HCT116 (cell line): ENCODE data around the gene MEPCE. TPM values are rescaled to one million over a fixed set of nuclear protein-coding genes. Genes with fewer than 3 reads are reported as not detected.

Source experiments
- ATAC-seq: fragments of 200-7000 bp; cut with Tn5 transposase; 2 replicates; pipeline ENCODE4 v1.9.1; 2020; ENCODE audit warnings: mild to moderate bottlenecking, moderate library complexity
- BruUV-seq: library from RNA; stranded (reverse); fragments of 400-500 nt; replicated peaks from 2 replicates; lab custom pipeline; 2021; lab: Mats Ljungman, UMichigan
- CTCF ChIA-PET: fragments of 300-600 bp; sonication (Branson Sonifier 250); formaldehyde crosslinking; loops from one replicate; lab custom pipeline; 2021; ENCODE audit warnings: antibody characterized with exemption; lab: Charles Lee
- POLR2A ChIA-PET: fragments of 300-600, 350-600 bp; sonication (Branson Sonifier 250); formaldehyde crosslinking; loops from one replicate; lab custom pipeline; 2021; ENCODE audit warnings: antibody characterized with exemption; lab: Charles Lee
- RAD21 ChIA-PET, 2 experiments: fragments of 300-600 bp; sonication (Branson Sonifier 250); formaldehyde crosslinking; loops; one replicate each; lab custom pipeline; 2023; ENCODE audit warnings: low total read pairs in 2 of 2; ENCODE audit not compliant: uncharacterized antibody in 2 of 2, unreplicated experiment in 2 of 2, low non-redundant PET in 1 of 2; lab: Charles Lee
- DNase-seq: peaks from one replicate; pipeline ENCODE4 v3.0.0-alpha.2; 2010; ENCODE audit warnings: low read depth, low spot score
- H2AFZ ChIP-seq: fragments of 200-600 bp; shearing (Covaris generic), sonication (generic); 2 replicates; pipeline ENCODE4 v1.6.1; 2017; ENCODE audit warnings: low read depth, mixed run types, mixed read lengths, antibody characterized with exemption, low read length; ENCODE audit not compliant: poor library complexity, severe bottlenecking
- H3K27ac ChIP-seq: 2 replicates; pipeline ENCODE4 v1.5.1; 2012; ENCODE audit warnings: low read depth, low read length
- H3K27me3 ChIP-seq: fragments of 200-600 bp; sonication (generic); 2 replicates; pipeline ENCODE4 v1.6.1; 2016; ENCODE audit warnings: mixed run types, low read length, mixed read lengths; ENCODE audit not compliant: insufficient read depth
- H3K36me3 ChIP-seq, 2 experiments: fragments of 200-500 bp in 1 of 2; fragments of 200-600 bp in 1 of 2; sonication (Bioruptor generic) in 1 of 2; sonication (generic) in 1 of 2; 2 replicates each; pipeline versions ENCODE4 v1.5.1 to v1.6.1; 2014 to 2016; ENCODE audit warnings: low read length in 2 of 2, inconsistent platforms in 1 of 2, mixed read lengths in 1 of 2, mixed run types in 1 of 2; ENCODE audit not compliant: insufficient read depth in 2 of 2, control insufficient read depth in 1 of 2
- H3K4me1 ChIP-seq, 2 experiments: fragments of 200-600 bp in 1 of 2; sonication (generic) in 1 of 2; 2 replicates each; pipeline versions ENCODE4 v1.5.1 to v1.6.1; 2012 to 2017; ENCODE audit warnings: low read length in 2 of 2, inconsistent platforms in 1 of 2, mild to moderate bottlenecking in 1 of 2, mixed read lengths in 1 of 2, mixed run types in 1 of 2, moderate library complexity in 1 of 2; ENCODE audit not compliant: insufficient read depth in 2 of 2, control insufficient read depth in 1 of 2
- H3K4me2 ChIP-seq: fragments of 200-600 bp; sonication (generic); 2 replicates; pipeline ENCODE4 v1.6.1; 2017; ENCODE audit warnings: mixed run types, low read length, mixed read lengths
- H3K4me3 ChIP-seq, 2 experiments: fragments of 200-600 bp in 1 of 2; sonication (generic) in 1 of 2; replicated peaks in 1 of 2; 2 replicates each; pipeline ENCODE4 v1.5.1; 2011 to 2016; ENCODE audit warnings: low read length in 2 of 2, control low read depth in 1 of 2, low read depth in 1 of 2, mild to moderate bottlenecking in 1 of 2, mixed read lengths in 1 of 2, mixed run types in 1 of 2
- H3K79me2 ChIP-seq: fragments of 200-600 bp; sonication (generic); 2 replicates; pipeline ENCODE4 v1.6.1; 2017; ENCODE audit warnings: mild to moderate bottlenecking, mixed run types, low read length, moderate library complexity, mixed read lengths; ENCODE audit not compliant: insufficient read depth
- H3K9ac ChIP-seq: fragments of 200-600 bp; sonication (generic); 2 replicates; pipeline ENCODE4 v1.6.1; 2016; ENCODE audit warnings: low read length, mixed read lengths
- H3K9me2 ChIP-seq: fragments of 200-600 bp; sonication (generic), shearing (Covaris generic); 2 replicates; pipeline ENCODE4 v1.6.1; 2017; ENCODE audit warnings: mixed run types, mild to moderate bottlenecking, moderate library complexity; ENCODE audit not compliant: insufficient read depth
- H3K9me3 ChIP-seq, 2 experiments: fragments of 200-500 bp in 1 of 2; fragments of 200-600 bp in 1 of 2; sonication (Bioruptor generic) in 1 of 2; sonication (generic) in 1 of 2; 2 replicates each; pipeline ENCODE4 v1.6.1; 2014 to 2017; ENCODE audit warnings: low read length in 2 of 2, mixed read lengths in 2 of 2, inconsistent platforms in 1 of 2, low read depth in 1 of 2, mild to moderate bottlenecking in 1 of 2, mixed run types in 1 of 2, moderate library complexity in 1 of 2; ENCODE audit not compliant: control insufficient read depth in 1 of 2, insufficient read depth in 1 of 2
- H4K20me1 ChIP-seq: fragments of 200-600 bp; sonication (generic), shearing (Covaris generic); 2 replicates; pipeline ENCODE4 v1.6.1; 2017; ENCODE audit warnings: mixed run types, mild to moderate bottlenecking, moderate library complexity; ENCODE audit not compliant: insufficient read depth
- CBX3 ChIP-seq: IDR thresholded peaks from 2 replicates; pipeline ENCODE4 v1.6.1; 2012; ENCODE audit warnings: low read depth
- JUND ChIP-seq: IDR thresholded peaks from 2 replicates; pipeline ENCODE4 v1.6.1; 2012
- POLR2AphosphoS5 ChIP-seq: IDR thresholded peaks from 2 replicates; pipeline ENCODE4 v1.6.1; 2011; ENCODE audit warnings: mild to moderate bottlenecking, low read depth, low read length, moderate library complexity
- RAD21 ChIP-seq: IDR thresholded peaks from 2 replicates; pipeline ENCODE4 v1.6.1; 2012; ENCODE audit warnings: low read depth, mild to moderate bottlenecking
- intact Hi-C: fragments of 100-400 bp; cut with micrococcal nuclease; formaldehyde crosslinking; loops from 2 replicates; pipeline ENCODE4 v1.10.0; 2022
- total RNA-seq: library from RNA; stranded (reverse); gene quantifications from one replicate; pipeline ENCODE4 v1.2.1, GENCODE V29; 2021; ENCODE audit not compliant: unreplicated experiment
- TF ChIP-seq, protein P1 (sequence below), 3 experiments: fragments of 200-600 bp in 1 of 3; sonication (generic) in 1 of 3; IDR thresholded peaks in 2 of 3; conservative IDR thresholded peaks in 1 of 3; 2 replicates each; pipeline ENCODE4 v1.5.1; 2012 to 2017; ENCODE audit warnings: low read depth in 2 of 3, low read length in 2 of 3, antibody characterized with exemption in 1 of 3, borderline replicate concordance in 1 of 3, control low read depth in 1 of 3, mild to moderate bottlenecking in 1 of 3, mixed read lengths in 1 of 3, mixed run types in 1 of 3, moderate library complexity in 1 of 3; ENCODE audit not compliant: insufficient read depth in 1 of 3

The MEPCE gene
- total RNA-seq, 1 experiment from 2014 or later = 44.4 TPM

DNA sequence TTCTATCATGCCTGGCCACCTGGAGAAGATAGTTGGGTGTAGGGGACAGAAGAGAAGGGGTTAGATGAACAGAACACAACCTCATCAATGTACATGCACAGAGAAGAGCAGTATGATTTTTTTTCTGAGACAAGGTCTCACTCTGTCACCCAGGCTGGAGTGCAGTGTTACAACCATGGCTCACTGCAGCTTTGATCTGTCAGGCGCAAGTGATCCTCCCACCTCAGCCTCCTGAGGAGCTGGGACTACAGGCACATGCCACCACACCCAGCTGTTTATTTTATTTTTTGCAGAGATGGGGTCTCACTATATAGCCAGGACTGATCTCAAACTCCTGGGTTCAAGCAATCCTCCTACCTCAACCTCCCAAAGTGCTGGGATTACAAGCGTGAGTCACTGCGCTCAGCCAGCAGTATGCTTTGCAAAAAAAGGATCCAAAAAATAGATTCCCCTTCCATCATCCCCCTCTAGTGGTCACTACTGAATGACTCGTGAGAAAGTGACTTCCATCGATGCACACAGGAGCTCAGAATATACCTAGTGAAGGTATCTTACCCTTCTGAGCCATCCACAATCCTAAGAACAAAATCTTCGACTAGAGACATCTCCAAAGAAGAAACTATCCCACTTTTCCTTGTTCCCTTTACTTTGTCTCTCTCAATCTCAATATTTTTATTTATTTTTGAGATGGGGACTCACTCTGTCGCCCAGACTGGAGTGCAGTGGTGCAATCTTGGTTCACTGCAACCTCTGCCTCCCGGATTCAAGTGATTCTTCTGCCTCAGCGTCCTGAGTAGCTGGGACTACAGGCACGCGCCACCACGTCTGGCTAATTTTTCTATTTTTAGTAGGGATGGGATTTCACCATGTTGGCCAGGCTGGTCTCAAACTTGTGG lies 22.1 kb upstream of the MEPCE start:
- ChIA-PET CTCF (interaction anchor here (0.5 to 1.5 kb wide), 15 partner anchors 8 to 277 kb away, joined by 3 to 9 read pairs (median 4); partner anchors contain the start of gene ZCWPW1), RAD21 (interaction anchor here (0.6 to 1.3 kb wide), 5 partner anchors 29 to 325 kb away, joined by 3 to 7 read pairs (median 3); no protein-coding TSS in a partner anchor), POLR2A (interaction anchor here (1.0 to 1.3 kb wide), 2 partner anchors 21 to 849 kb away, joined by 3 to 7 read pairs; partner anchors contain the start of genes ZCWPW1 and ZNF655)
- no peaks in the 10 kb centered on the region for H3K36me3 ChIP-seq
- no peaks in the 10 kb centered on the region for H4K20me1 ChIP-seq
- ATAC-seq = peak; percentile 96
- no peak overlapping the region for H2AFZ ChIP-seq
- peak; percentile 58 for DNase-seq
- peaks cover 0 to 6% of the 10 kb centered on the region in 2 experiments; a peak in 1 of 4 replicates for H3K4me1 ChIP-seq
- H3K27me3 ChIP-seq = peaks cover 10% of the 10 kb centered on the region; the same call in 1 of the 2 replicates
- H3K9me2 ChIP-seq = no peaks in the 10 kb centered on the region
- intact Hi-C loops = loop anchor here (2.0 to 10.0 kb wide), 2 partner anchors 213 to 275 kb away; no protein-coding TSS in a partner anchor
- no peak overlapping the region for H3K27ac ChIP-seq
- no TSS peak for BruUV-seq
- TF ChIP-seq JUND (peak; percentile 27; the same call in 1 of the 2 replicates), POLR2AphosphoS5 (no peak), RAD21 (peak; percentile 87), CBX3 (no peak)
- TF ChIP-seq, protein P1, sequence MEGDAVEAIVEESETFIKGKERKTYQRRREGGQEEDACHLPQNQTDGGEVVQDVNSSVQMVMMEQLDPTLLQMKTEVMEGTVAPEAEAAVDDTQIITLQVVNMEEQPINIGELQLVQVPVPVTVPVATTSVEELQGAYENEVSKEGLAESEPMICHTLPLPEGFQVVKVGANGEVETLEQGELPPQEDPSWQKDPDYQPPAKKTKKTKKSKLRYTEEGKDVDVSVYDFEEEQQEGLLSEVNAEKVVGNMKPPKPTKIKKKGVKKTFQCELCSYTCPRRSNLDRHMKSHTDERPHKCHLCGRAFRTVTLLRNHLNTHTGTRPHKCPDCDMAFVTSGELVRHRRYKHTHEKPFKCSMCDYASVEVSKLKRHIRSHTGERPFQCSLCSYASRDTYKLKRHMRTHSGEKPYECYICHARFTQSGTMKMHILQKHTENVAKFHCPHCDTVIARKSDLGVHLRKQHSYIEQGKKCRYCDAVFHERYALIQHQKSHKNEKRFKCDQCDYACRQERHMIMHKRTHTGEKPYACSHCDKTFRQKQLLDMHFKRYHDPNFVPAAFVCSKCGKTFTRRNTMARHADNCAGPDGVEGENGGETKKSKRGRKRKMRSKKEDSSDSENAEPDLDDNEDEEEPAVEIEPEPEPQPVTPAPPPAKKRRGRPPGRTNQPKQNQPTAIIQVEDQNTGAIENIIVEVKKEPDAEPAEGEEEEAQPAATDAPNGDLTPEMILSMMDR (IDR thresholded peaks at IDR 0.05 in 2 of 3, conservative IDR thresholded peaks at IDR 0.05 in 1 of 3; ENCODE audit: borderline replicate concordance in 1 of 3, insufficient read depth in 1 of 3, low read depth in 2 of 3, low read length in 2 of 3) = peak; percentile 70 to 76 (median 73)
- no peak overlapping the region for H3K4me3 ChIP-seq
- H3K9me3 ChIP-seq = no peaks in the 10 kb centered on the region
- H3K9ac ChIP-seq = no peak overlapping the region
- peak overlapping the region; percentile 13; the same call in 1 of the 2 replicates for H3K4me2 ChIP-seq
- no peaks in the 10 kb centered on the region for H3K79me2 ChIP-seq
